Measurements from ENCODE around the gene SUMO3.

The SUMO3 gene

DNA sequence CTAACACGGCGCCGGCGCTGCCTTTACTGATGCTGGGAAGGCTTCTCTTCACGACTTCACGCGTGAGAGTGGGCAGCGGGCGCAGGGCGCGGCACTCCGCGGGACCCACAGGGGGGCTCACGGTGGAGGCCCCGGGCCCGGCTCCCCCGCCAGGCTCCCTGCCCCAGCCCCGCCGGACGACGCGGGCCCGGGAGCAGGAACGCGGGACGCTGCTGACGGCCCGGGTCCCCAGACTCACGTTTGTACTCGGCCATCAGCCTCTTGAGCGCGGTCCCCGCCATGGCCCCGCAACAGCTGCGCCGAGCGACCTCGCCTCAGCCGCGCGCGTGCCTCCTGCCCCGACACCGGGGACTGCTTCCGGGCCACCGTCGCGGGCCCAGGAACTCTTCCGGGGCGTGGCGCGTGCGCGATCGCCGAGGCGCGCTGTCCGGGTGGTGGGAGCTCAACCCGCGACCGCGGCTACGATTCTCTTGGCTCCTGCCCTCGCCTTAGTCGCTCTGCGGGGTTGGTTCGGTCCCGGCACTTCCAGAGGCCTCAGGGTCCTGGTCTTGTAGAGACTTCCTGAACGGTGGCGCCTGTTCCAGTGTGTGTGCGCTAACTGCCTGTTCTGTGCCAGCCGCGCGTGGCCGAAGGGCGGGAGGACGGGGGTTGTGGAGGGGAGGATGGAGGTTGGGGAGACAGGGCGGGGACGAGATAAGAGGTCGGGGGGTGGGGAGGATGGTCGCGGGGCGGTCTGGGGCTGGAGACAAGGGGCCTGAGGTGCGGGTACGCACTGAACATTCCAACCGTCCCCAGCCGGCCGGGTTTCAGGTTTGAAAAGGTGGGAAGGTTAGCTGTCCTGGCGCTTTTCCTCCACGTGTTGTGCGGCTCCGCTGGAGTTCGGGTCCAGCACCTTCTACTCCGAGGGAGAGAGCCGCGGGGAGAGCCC, 16.1 kb downstream of the SUMO3 start, which contains the start of gene UBE2G2:
UBE2G2 (minus strand) TSS at position 353 of the 928 bp plus-strand sequence; CDS start at position 281, 72 bp downstream.
- DNase-seq = peak; percentile 54 to 61

DNA sequence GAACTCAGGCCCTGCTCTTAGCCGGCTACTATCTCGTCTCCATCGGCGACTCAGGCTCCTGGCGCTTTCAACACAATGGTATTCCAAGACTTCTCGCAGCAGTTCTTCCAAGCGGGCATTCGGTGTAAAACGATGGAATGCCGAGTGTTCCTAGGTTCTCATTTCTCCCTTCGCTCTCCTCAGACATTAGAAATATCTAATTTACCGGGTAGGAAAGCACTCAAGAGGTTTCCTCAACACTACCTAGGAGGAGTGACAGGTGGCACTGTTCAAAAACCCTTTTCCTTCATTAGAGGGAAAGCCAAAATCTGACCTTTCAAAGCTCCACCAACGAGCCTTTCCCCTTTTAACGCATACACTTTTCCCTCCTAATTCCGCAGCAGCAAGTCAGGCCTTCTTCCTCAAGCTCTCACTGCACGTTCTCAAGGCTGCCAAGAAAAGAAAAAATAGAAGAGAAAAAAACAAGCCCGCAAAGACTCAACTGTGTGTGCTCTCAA, 16.8 kb downstream of the SUMO3 start:
- DNase-seq = peak; percentile 19 to 35

DNA sequence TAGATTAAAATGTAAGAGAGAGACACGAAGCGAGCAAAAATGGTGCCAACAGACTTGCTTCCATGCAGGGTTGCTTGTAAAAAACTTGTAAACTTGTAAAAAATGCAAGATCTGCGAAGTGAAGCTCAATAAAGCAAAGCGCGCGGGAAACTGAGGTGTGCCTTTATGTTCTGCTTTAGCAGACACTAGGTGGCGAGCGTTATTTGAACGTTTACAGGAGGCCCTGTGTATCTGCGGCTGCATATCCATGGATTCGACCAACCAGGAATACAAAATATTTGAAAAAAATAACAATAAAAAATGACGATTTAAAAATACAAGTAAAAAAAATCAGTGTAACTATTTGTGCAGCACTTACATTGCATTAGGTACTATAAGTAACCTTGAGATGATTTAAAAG, 17.8 kb downstream of the SUMO3 start:
- peak; percentile 43 to 62 for DNase-seq

DNA sequence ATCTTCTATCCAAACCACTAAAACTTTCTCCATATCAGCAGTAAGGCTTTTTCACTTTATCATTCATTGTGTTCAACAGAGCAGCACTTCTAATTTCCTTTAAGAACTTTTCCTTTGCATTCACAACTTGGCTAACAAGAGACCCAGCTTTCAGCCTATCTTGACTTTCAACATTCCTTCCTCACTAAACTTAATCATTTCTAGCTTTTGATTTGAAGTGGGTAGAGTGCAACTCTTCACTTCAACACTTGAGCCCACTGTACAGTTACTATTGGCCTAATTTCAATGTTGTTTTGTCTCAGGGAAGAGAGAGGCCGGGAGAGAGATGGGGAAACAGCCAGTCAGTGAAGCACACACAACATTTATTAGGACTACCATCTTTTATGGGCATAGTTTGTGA, 18.2 kb downstream of the SUMO3 start:
- DNase-seq = no peak

DNA sequence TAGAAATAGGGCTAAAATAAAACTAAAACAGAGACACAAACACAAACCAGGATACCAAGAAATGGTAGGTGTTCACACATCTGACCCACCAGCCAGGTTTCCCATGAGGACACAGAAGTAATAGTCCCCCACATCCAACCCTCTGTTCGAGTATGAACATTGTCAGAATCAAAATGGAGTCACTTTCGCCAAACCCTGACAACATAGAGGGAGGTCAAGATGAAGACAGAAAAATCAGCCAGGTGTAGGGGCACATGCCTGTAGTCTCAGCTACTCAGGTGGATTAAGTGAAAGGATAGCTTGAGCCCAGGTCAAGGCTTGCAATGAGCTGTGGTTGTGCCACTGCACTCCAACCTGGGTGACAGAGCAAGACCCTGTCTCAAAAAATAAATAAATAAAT, 20.1 kb downstream of the SUMO3 start:
- no peak for DNase-seq

DNA sequence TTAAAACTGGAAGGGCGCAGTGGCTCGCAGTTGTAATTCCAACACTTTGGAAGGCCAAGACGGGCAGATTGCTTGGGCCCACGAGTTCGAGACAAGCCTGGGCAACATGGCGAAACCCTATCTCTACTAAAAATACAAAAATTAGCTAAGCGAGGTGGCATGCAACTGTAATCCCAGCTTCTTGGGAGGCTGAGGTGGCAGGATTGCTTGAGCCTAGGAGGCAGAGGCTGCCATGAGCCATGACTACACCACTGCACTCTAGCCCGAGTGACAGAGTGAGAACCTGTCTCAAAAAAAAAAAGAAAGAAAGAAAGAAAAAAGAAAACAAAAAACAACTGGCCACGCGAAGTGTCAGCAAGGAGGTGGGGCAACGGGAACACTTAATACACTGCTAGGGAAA, 22.5 kb downstream of the SUMO3 start:
- DNase-seq = no peak

DNA sequence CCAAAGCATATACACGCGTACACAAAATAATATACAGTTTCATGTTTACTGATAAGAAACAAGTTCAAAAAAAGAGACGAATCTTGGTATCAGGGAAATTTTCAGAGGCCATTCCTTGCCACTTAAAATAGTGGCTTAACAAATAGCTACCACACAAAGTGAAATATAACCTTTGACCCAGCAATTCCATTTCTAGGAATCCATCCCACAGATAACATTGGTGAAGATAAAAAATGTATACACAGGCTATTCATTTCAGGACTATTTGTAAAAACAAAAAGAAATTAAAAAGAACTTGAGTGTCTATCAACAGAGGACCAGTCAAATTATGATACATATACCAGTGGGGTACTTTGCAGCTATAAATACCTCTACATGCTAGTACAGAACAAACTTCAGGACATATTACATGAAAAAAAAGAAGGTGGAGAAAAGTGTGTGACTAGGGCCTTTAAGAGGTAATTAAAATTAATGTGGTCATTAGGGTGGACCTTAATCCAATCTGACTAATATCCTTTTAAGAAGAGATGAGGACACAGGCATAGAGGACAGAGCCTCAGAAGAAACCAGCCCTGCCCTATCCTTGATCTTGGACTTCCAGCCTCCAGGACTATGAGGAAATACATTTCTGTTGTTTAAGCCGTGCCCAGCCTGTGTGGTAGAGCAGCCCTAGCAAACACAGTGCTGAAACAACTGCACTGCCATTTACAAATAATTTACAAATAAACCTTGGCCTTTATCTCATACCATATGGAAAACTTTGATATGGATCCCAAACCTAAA, 24.1 kb downstream of the SUMO3 start:
- no peak for DNase-seq

DNA sequence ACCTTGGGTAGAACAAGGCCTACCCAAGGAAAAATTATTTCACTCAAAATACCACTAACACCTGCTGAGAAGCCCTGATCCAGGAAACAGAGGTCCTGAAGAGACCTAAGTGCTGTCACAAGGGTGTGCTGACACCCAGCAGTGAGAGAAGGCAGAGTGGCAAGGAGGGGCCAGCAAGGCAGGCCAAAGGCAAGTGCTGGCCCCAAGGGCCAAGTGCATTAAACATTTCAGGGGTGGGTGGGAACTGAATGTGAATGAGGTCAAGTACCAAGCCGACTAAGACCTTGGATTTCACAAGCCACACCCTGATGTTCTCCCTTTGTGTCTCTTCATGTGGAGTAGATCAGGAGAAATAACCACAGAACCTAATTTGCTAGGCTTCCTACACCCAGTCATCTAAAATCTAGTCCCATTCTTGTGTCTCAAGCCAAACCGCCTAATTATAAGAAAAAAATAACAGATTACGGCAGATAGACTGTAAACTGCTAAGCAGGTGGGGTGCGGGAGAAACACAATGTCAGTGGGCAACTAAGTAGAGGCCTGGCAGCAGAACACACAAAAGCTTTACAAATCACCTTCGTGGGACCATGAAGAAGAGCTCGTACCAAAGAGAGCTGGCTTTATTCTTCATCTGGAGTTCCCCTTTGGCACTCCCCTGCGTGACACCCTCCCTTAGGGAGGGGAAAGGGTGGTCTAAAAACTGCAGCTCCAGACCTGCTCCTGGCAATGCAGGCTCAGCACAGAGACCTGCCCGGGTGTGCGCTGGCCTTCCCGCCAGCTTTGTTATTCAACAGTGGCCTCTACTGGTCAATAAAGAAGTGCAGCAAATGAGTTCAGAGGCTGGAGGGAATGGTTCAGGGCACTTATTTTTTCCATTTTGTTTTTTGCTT, 24.9 kb downstream of the SUMO3 start:
- peak; percentile 45 to 61 for DNase-seq

DNA sequence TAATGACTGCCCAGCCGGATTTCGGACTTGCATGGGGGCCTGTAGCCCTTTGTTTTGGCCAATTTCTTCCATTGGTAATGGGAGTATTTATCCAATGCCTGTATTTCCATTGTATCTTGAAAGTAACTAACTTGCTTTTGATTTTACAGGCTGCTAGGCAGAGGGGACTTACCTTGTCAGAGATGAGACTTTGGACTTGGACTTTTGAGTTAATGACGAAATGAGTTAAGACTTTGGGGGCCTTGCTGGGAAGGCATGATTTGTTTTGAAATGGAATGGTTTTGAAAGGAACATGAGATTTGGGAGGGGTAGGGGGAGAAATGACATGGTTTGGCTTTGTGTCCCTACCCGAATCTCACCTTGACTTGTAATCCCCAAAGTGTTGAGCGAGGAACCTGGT, 25.9 kb downstream of the SUMO3 start:
- no peak for DNase-seq

DNA sequence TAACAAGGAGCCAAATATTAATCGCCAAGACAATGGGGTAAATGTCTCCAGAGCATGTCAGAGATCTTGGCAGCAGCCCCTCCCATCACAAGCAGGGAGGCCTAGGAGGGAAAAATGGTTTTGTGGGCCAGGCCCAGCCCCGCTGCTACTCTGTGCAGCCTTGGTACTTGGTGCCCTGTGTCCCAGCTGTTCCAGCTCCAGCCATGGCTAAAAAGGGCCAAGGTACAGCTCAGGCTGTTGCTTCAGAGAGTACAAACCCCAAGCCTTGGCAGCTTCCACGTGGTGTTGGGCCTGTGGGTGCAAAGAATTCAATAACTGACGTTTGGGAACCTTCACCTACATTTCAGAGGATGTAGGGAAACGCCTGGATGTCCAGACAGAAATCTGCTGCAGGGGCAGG, 26.6 kb downstream of the SUMO3 start:
- no peak for DNase-seq

DNA sequence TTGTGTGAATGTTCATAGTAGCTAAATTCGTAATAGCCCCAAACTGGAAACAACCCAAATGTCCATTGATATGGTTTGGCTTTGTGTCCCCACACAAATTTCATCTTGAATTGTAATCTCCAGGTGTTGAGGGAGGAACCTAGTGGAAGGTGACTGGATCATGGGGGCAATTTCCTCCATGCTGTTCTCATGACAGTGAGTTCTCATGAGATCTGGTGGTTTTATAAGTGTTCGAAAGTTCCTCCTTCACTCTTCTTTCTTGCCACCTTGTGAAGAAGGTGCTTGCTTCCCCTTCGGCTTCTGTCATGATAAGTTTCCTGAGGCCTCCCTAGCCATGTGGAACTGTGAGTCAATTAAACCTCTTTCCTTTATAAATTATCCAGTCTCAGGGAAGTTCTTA, 27.5 kb downstream of the SUMO3 start:
- no peak for DNase-seq

DNA sequence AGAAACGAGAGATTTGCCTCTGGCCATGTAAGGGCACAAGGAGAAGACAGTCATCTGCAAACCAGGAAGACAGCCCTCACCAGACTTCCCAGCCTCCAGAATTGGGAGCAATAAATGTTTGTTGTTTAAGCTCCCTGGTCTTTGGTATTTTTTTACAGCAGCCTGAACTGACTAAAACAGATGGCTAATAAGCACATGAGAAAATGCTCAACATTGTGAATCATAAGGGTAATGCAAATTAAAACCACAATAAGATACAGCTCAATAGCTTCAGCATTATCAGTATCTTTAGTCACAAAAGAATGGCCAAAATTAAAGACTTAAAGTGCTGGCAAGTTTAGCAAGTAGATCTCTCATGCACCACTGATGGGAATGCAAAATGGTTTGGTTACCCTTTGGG, 28.0 kb downstream of the SUMO3 start:
- DNase-seq = no peak

DNA sequence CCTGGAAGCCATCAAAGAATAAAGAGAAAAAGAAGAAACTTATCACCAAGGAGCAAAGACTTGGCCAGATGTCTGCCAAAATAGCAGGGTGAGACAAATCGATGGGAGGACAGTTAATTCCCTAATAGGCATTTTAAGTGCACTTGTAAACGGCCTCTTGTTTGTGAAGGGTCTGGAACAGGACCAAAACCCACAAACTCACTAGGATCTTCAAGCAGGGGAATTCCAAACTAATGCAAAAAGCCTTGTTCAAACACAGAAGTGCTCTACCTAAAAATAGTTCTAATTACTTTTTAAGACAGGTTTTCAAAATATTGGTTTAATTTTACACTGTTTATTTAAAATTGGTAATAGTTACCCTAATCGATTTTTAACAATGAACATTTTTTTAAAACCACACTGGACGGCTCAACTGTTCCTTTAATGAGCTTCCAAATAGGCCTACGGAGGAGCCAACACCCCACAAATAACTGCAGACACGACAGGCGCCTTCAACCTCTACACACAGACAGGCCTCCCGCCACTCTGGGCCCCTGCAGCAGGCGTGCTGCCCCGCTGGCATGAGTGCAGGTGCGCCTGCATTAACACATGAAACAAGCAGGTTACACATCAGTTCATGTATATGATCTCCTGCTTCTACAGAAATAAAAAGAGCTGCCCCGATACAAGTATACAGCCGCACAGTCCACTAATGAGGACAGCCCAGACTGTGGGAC, 32.1 kb downstream of the SUMO3 start:
- DNase-seq = no peak

DNA sequence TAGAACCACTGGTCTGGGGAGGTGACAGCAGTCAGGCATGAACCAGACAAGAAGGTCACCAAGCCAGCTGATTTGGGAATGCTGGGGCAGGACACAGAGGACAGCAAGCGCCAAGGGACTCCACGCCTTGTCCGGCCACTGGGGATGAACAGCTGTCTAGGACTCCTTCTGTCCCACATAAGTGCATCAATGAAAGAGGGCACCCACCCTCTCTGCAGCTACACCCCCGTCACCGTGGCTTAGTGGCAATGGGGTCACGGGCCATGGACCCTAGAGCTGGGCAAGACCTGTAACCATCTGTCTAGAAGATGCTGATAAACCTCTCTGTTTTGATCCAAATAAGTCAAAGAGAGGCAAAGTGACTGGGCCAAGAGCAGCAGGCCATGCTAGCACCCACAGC, 33.1 kb downstream of the SUMO3 start:
- DNase-seq = no peak

DNA sequence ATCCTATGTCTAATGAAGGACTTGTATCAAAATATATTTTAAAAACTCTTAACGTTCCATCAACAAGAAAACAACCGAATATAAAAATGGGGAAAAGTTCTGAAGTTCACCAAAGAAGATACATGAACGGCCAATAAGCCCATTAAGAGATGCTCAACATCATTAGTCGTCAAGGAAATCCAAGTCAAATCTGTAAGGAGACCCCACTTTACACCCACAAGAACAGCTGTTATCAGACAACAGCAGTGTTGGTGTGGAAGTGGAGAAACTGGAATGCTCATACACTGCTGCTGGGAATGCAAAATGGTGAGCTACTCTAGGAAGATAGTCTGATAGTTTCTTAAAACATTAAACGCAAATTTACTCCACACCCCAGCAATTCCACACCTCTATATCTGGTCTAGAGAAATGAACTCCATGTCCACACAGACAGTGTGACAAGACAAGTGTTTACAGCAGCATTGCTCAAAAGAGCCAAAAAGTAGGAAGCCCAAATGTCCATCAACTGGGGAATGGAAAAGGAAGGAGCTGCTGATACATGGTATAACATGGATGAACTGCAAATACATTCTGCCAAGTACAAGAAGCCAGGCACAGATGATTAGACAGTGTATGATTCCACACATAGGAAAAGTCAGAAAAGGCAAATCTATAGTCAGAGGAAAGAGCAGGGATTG, 34.7 kb downstream of the SUMO3 start:
- no peak for DNase-seq

DNA sequence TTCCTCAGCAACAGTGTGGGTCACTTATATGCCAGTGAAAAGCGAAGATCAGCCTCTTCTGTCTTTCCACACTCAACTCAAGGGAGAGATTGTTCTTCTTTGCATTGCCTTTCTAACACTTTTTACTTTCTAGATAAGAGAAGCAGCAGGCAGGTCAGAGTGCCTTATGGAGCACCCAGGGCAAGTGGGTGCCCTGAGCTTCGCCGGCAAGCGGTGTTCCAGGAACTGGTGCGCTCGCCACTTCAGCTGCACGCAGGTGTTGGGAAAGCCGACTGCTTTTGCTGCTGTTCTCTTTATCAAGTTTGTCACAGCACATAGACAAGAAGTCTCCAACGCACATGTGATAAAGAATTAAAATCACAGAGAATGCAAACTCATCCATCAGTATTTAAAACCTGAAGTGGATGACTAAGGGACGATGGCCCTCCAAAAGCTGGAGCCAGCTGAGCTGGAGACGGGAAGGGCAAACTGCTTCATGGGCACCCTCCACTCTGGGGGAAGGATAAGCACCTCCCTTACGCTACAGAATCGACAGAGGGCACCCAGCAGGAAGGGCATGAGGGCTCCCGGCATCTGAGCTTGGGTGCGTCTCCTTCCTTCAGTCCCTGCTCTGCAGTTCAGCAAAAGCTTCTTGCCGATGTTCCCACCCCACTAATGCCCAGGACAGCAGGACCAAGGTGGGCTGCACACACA, 36.9 kb downstream of the SUMO3 start:
- DNase-seq = no peak

DNA sequence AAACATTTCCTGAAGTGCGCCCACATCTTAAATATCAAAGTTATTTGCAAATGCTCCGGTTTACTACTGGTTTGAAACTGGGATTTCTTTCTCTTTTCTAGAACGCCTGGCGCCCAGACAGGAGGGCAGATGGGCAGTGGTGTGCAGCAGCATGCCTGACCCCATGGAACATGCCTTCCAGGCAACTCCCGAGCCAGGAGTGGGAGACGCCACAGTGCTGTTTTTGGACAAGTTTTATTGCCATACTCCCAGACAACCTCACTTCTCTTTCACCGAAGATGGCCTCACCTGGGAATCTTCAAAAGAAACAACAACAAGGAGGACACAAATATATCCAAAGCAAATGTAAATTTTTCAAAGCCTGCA, 37.7 kb downstream of the SUMO3 start:
- no peak for DNase-seq

DNA sequence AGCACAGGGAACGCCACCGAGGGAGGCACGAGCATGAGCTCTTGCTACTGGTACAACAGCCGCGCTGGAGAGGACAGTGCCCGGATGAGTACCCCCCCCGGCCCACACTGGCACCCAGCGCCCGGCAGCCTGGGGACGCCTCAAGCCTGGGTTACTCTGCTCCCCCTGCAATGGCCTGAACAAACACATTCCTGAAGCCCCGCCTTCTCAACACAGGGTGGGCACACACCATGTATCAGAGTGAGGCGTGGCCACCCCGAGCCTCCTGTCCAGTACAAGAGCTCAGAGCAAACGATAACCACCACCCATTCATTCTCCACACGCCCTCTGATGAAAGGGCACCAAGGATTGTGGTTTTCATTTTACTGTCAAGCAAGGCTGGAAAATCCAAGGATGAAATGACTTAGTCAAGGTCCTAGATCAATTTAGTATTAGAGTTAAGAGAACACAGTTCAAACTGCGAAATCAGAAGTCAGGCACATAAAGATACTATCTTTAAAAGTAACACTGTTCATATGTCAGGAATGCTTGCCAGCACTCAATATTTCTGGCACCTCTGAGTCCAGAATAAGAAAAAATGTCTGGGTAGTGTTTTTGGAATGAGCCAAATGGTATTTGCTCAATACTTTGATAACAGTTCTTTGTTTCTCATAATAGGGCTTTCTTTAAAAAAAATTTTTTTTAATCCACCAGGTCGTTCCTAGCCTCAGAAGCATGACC, 38.3 kb downstream of the SUMO3 start:
- DNase-seq = no peak

DNA sequence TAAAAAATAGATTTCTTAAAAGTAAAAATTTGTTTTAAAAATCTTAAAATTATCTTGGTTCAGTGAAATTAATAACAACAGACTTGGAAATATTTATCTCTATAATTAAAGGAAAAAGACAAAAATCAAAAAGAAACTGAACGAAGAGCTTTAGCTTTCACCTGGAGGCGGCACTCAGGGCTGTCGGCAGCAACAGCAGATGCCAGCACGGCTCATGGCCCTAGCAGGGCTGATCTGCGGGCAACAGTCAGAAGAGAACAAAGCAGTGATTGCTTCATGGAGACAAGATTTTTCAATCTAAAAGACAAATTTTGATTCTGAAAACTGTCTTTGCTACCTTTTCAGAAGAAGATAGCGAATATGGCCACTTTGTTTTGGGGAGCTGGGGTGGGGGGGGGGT, 38.9 kb downstream of the SUMO3 start:
- DNase-seq = no peak

DNA sequence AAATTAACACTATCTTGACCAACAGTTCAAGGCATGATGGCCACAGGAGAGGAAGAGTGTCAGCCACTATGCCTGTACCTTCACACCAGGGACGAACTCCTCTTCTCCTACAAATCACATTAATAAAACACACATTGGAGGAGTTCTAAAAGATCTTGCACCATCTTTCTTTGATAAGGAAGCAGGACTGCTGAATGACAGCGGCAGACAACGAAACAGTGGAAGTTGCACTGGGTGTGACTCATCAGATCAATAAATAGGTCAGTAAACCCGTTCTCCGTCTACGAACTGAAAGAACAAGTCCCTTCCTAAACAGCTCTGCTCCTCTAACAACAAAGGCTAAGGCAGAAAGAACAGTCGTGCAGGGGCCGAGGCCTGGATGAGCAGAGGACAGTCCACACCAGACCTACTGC, 39.4 kb downstream of the SUMO3 start:
- no peak for DNase-seq
